ENCODE results near the gene CMPK2. TPM values are rescaled to one million over a fixed set of nuclear protein-coding genes. Genes with fewer than 3 reads are reported as not detected.

CMPK2 gene
- total and polyA plus RNA-seq, 9 of the 15 experiments (the other 6 are each of a cell fraction or from before 2014, with no cell fraction given), result 2.6 to 10.5 (median 5.0) TPM

DNA sequence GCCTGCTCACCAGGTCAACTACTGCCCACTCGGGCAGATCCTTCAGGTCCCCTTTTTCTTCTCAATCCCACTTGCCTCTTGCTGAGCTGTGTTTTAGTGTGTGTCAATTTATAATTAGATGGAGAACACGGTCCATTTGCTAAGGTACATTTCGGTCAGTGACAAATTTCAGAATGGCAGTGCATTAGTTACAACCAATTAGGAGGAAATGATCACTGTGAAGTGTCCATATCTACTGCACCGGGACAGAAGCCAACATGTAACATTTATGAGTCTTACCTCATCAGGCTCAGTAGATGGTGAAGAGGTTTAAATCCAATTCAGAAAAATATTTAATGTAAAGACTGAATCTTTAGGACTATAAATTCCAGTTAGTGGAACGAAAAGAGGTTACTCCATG, 47.7 kb downstream of the CMPK2 start:
- no peaks in the 10 kb centered on the region for H3K9me1 ChIP-seq (ENCODE audit: control insufficient read depth, insufficient read depth, low read length)
- in situ Hi-C loops (cut with MboI), result no loop called here
- POLR2A ChIA-PET, result no interaction called here

More for the DNA sequence above, 47.7 kb downstream of the CMPK2 start:
- no TSS peak for BruUV-seq (replicated peaks)
- CTCF ChIA-PET (ENCODE audit: low intra/inter-chr PET ratio), result no interaction called here
- intact Hi-C loops (cut with micrococcal nuclease), result no loop called here
- no peak overlapping the region for H3K27ac ChIP-seq (ENCODE audit: extremely low read depth, low read depth, low read length)
- H3K9ac ChIP-seq (ENCODE audit: insufficient read depth in 1 of 2, low read depth in 2 of 2, low read length in 2 of 2), result no peak overlapping the region
- ATAC-seq, result no peak
- H2AFZ ChIP-seq (ENCODE audit: low read depth, low read length), result no peak overlapping the region
- H3K36me3 ChIP-seq (ENCODE audit: control insufficient read depth, insufficient read depth, low read length), result no peaks in the 10 kb centered on the region
- TF ChIP-seq RFX5 (IDR thresholded peaks at IDR 0.05; ENCODE audit: low read depth, low read length) (no peak), ZSCAN32 (CRISPR knock-in tag; IDR thresholded peaks at IDR 0.05) (no peak), ATF1 (CRISPR knock-in tag; IDR thresholded peaks at IDR 0.05) (no peak), ATF1 (tag; IDR thresholded peaks at IDR 0.05) (no peak), PTTG1 (tag; IDR thresholded peaks at IDR 0.05; ENCODE audit: low read depth) (no peak), ARID1B (IDR thresholded peaks at IDR 0.05) (no peak), RB1 (IDR thresholded peaks at IDR 0.05; ENCODE audit: low read depth) (no peak), SIN3A (IDR thresholded peaks at IDR 0.05; ENCODE audit: borderline replicate concordance in 2 of 2, control insufficient read depth in 1 of 2, low read depth in 2 of 2, low read length in 2 of 2) (no peak), FOXA3 (CRISPR knock-in tag; conservative IDR thresholded peaks at IDR 0.05 in 1 of 2, IDR thresholded peaks at IDR 0.05 in 1 of 2) (no peak), MYNN (IDR thresholded peaks at IDR 0.05) (no peak), MYNN (CRISPR knock-in tag; IDR thresholded peaks at IDR 0.05) (no peak)
- TF ChIP-seq, protein P1, sequence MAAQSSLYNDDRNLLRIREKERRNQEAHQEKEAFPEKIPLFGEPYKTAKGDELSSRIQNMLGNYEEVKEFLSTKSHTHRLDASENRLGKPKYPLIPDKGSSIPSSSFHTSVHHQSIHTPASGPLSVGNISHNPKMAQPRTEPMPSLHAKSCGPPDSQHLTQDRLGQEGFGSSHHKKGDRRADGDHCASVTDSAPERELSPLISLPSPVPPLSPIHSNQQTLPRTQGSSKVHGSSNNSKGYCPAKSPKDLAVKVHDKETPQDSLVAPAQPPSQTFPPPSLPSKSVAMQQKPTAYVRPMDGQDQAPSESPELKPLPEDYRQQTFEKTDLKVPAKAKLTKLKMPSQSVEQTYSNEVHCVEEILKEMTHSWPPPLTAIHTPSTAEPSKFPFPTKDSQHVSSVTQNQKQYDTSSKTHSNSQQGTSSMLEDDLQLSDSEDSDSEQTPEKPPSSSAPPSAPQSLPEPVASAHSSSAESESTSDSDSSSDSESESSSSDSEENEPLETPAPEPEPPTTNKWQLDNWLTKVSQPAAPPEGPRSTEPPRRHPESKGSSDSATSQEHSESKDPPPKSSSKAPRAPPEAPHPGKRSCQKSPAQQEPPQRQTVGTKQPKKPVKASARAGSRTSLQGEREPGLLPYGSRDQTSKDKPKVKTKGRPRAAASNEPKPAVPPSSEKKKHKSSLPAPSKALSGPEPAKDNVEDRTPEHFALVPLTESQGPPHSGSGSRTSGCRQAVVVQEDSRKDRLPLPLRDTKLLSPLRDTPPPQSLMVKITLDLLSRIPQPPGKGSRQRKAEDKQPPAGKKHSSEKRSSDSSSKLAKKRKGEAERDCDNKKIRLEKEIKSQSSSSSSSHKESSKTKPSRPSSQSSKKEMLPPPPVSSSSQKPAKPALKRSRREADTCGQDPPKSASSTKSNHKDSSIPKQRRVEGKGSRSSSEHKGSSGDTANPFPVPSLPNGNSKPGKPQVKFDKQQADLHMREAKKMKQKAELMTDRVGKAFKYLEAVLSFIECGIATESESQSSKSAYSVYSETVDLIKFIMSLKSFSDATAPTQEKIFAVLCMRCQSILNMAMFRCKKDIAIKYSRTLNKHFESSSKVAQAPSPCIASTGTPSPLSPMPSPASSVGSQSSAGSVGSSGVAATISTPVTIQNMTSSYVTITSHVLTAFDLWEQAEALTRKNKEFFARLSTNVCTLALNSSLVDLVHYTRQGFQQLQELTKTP (IDR thresholded peaks at IDR 0.05; ENCODE audit: low read depth in 1 of 2, partially characterized antibody in 2 of 2), result no peak
- no peaks in the 10 kb centered on the region; the same call in 1 of the 2 replicates for H3K9me3 ChIP-seq (replicated peaks; ENCODE audit: control insufficient read depth, insufficient read depth, low read depth, low read length)
- no peak for FAIRE-seq
- no peaks in the 10 kb centered on the region for H3K79me2 ChIP-seq (ENCODE audit: control insufficient read depth, insufficient read depth, low read length)
- 0% methylated on average over 5 of the region's 5 CpGs for WGBS (ENCODE audit: insufficient coverage, low coverage, missing lambda C conversion rate)
- no peaks in the 10 kb centered on the region; a peak in 1 of 5 replicates for H3K4me1 ChIP-seq (replicated peaks in 1 of 2; ENCODE audit: control insufficient read depth in 2 of 2, insufficient read depth in 2 of 2, low read length in 2 of 2)
- no peak overlapping the region for H3K4me3 ChIP-seq
- no peak for DNase-seq (ENCODE audit: extremely low read depth in 1 of 4, low spot score in 3 of 4)
- H4K20me1 ChIP-seq (replicated peaks; ENCODE audit: control insufficient read depth, insufficient read depth, low read length), result no peaks in the 10 kb centered on the region
- peaks cover 13 to 36% of the 10 kb centered on the region in 2 experiments; a peak in 4 of 5 replicates for H3K27me3 ChIP-seq (ENCODE audit: control insufficient read depth in 2 of 2, insufficient read depth in 2 of 2, low read length in 2 of 2)
- H3K4me2 ChIP-seq (ENCODE audit: insufficient read depth, low read length), result no peak overlapping the region

Data from K562 (cell line).